Heart left ventricle (tissue), 16 donors: ENCODE data around the gene SLC7A9. TPM values are rescaled to one million over a fixed set of nuclear protein-coding genes. Genes with fewer than 3 reads are reported as not detected.

Experiments used
- ATAC-seq, 4 donors: fragments of 200-7000 bp; cut with Tn5 transposase; one replicate each; pipeline ENCODE4 v1.9.1; 2020 to 2022; ENCODE audit warnings: moderate library complexity in 4 of 4, mild to moderate bottlenecking in 3 of 4, moderate number of reproducible peaks in 1 of 4
- DNase-seq, 5 donors: peaks; one replicate each; pipeline ENCODE4 v3.0.0-alpha.2; 2020
- H3K27ac ChIP-seq, 12 donors: fragments of 200-600 bp; sonication (generic) in 4 of 12; one replicate each; pipeline versions ENCODE4 v1.5.0 to v1.8.0; 2016 to 2022; ENCODE audit warnings: mild to moderate bottlenecking in 2 of 12
- H3K27me3 ChIP-seq, 9 donors: fragments of 200-600 bp; sonication (generic) in 2 of 9; one replicate each; pipeline versions ENCODE4 v1.5.1 to v1.8.0; 2016 to 2022; ENCODE audit warnings: mild to moderate bottlenecking in 3 of 9
- H3K36me3 ChIP-seq, 9 donors: fragments of 200-600 bp; sonication (generic) in 2 of 9; one replicate each; pipeline versions ENCODE4 v1.5.0 to v1.8.0; 2018 to 2022; ENCODE audit warnings: mild to moderate bottlenecking in 2 of 9
- H3K4me1 ChIP-seq, 12 donors: fragments of 200-600 bp; sonication (generic) in 4 of 12; one replicate each; pipeline versions ENCODE4 v1.5.0 to v1.8.0; 2016 to 2022; ENCODE audit warnings: mild to moderate bottlenecking in 3 of 12
- H3K4me3 ChIP-seq, 12 donors: fragments of 200-600 bp; sonication (generic) in 4 of 12; one replicate each; pipeline versions ENCODE4 v1.5.0 to v1.8.0; 2017 to 2022; ENCODE audit warnings: mild to moderate bottlenecking in 9 of 12, moderate library complexity in 4 of 12
- H3K9me3 ChIP-seq, 12 donors: fragments of 200-600 bp; sonication (generic) in 4 of 12; one replicate each; pipeline versions ENCODE4 v1.5.0 to v1.8.0; 2016 to 2022; ENCODE audit warnings: mild to moderate bottlenecking in 1 of 12
- POLR2A ChIP-seq, 2 donors: fragments of 450-650 bp; IDR thresholded peaks; one replicate each; pipeline ENCODE4 v1.6.1; 2017; ENCODE audit warnings: antibody characterized with exemption in 2 of 2, mild to moderate bottlenecking in 2 of 2, moderate library complexity in 2 of 2
- WGBS, 4 donors: extraction: QIAGEN DNeasy Blood & Tissue Kit in 2 of 4; methylation state at CpG; one replicate each; pipeline versions ENCODE4 v1.1.5 to v1.1.7; 2013 to 2018; 5-methylcytosine and 5-hydroxymethylcytosine counted together
- intact Hi-C, 10 donors: fragments of 100-400 bp; cut with DNase I; formaldehyde crosslinking; loops; one replicate each; pipeline versions ENCODE4 v1.11.1 to v1.14.2; 2022
- polyA plus RNA-seq, 2 donors: library from polyadenylated mRNA; stranded (reverse); fragments of 200-250 nt; gene quantifications; one replicate each; pipeline ENCODE4 v1.2.3, GENCODE V29; 2013
- total RNA-seq, 9 donors: library from RNA; depleted of rRNA in 2 of 9; stranded (reverse); fragments of >200 nt in 2 of 9; fragmentation: NEBNext Ultra II Directional in 3 of 9; extraction: Animal tissue kit (Norgen Biotek cat#: 25700) in 3 of 9; gene quantifications; one replicate each; pipeline versions ENCODE4 v1.1.0 to v1.2.4, GENCODE V29; 2016 to 2023
- TF ChIP-seq, protein P1 (sequence below), 12 donors: fragments of 200-600 bp; sonication (generic) in 4 of 12; IDR thresholded peaks; one replicate each; pipeline versions ENCODE4 v1.5.0 to v1.8.0; 2018 to 2022; ENCODE audit warnings: antibody characterized with exemption in 12 of 12, mild to moderate bottlenecking in 5 of 12
- donor health status: ischemic (EF 13 %, LVEDD 7.1; RV severe dilation, severe dysfunction).
- donor health status: healthy with polysubstance abuse.
- donor health status: DM: no; HTN: yes; CAD: no.
- donor health status: DM: no; HTN: no; CAD: no.
- donor health status: ischemic (EF 25% LVEDD 6.9; RV normal size, moderate dysfunction).
- donor health status: ischemic (EF 25% LVEDD 5.7; RV mildly dilated, moderate dysfunction).
- donor health status: healthy.
- donor health status: DM: yes; HTN: yes; CAD: no.
- donor health status: ischemic (EF 35%, LVEDD 5.7; RV mildly dilated, moderate dysfunction).
- donor health status: nonischemic (EF 11% LVEDD 7.7; RV severe dilation, severe dysfunction).
- donor health status: DM: yes; HTN: yes; CAD: no.
- donor health status: PGD.
- donor health status: ischemic (EF 29% LVEDD 5.4; RV normal size, mild dysfunction).
- donor health status: nonischemic (EF 23%, LVEDD 6.1; RV moderate dilation, normal function).

The SLC7A9 gene
- total and polyA plus RNA-seq, 11 donors: 0.07 TPM; not detected in 10

DNA sequence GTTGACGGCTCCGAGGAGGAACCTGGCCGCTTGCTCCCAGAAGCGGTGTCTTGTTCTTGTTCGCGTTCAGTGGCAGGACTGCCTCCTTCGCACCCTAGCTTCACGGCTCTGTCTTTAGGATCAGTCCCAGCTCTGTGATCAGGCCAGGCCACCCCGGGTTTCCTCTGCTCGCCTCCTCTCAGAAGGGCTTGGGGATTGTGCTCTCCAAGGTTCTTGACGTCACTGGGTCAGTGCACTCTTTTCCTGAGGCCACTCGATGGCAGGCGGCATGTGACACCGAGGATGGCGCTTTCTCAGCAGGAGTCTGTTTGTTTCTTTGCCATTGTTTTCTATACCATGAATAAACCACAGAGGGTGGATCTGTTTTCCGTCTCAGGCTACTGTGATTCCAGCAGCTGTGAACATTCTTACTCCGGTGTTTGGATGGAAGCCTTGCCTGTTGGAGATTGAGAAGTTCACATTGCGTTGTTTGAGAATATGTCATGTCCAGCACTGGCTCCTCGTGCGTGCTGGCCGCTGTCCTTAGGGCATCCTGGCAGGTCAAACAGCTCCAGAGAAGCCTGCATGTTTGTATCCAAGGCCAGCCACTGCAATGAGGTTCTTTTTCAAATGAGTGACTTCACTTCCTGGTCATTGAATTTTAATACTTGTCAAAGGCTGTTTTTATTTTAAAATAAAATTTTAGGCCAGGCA lies 44.5 kb downstream of the SLC7A9 start:
- Histone ChIP-seq H3K4me3 (no peak overlapping the region), H3K9me3 (no peaks in the 10 kb centered on the region), H3K27me3 (peaks cover 0 to 38% (median 11%) of the 10 kb centered on the region in 9 donors), H3K27ac (no peak overlapping the region), H3K4me1 (peaks cover 0 to 4% (median 0%) of the 10 kb centered on the region in 12 donors), H3K36me3 (no peaks in the 10 kb centered on the region)
- 34 to 38% (median 37%) methylated on average over 21 of the region's 21 CpGs for WGBS, 4 donors
- TF ChIP-seq, protein P1, sequence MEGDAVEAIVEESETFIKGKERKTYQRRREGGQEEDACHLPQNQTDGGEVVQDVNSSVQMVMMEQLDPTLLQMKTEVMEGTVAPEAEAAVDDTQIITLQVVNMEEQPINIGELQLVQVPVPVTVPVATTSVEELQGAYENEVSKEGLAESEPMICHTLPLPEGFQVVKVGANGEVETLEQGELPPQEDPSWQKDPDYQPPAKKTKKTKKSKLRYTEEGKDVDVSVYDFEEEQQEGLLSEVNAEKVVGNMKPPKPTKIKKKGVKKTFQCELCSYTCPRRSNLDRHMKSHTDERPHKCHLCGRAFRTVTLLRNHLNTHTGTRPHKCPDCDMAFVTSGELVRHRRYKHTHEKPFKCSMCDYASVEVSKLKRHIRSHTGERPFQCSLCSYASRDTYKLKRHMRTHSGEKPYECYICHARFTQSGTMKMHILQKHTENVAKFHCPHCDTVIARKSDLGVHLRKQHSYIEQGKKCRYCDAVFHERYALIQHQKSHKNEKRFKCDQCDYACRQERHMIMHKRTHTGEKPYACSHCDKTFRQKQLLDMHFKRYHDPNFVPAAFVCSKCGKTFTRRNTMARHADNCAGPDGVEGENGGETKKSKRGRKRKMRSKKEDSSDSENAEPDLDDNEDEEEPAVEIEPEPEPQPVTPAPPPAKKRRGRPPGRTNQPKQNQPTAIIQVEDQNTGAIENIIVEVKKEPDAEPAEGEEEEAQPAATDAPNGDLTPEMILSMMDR (IDR thresholded peaks at IDR 0.05): no peak
- TF ChIP-seq POLR2A (IDR thresholded peaks at IDR 0.05): no peak
- intact Hi-C loops: no loop called here
- ATAC-seq: no peak
- DNase-seq: no peak

DNA sequence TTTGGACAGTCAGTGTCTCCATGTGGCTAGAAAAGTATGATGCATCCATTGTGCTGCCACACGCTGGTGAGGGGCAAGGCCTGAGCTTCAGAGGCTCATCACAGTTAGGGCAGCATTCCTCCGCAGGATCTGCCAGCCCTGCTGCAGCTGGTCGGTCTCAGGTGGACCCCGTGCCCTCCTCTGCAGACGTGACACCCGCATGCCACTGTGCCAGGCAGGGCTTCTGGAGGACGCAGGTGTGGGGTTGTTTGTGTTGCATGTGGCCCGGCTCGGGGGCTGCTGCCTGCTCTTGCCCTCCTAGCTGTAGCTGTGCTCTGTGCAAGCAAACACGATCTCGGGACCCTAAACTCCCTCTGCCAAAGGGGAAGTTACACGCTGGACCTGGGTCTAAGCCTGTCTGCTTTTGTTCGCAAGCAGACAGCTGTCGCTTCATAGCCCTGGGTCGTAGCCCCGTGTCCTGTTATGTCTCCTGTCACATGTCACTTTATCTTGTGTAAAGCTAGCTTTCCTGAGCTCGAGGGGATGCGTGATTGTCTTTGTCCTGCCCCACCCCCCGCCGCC lies 45.3 kb downstream of the SLC7A9 start:
- H3K9me3 ChIP-seq: no peaks in the 10 kb centered on the region
- intact Hi-C loops: no loop called here
- DNase-seq: no peak
- H3K27me3 ChIP-seq: peaks cover 0 to 38% (median 11%) of the 10 kb centered on the region in 9 donors
- no peak overlapping the region for H3K4me3 ChIP-seq
- no peak for TF ChIP-seq POLR2A (IDR thresholded peaks at IDR 0.05)
- TF ChIP-seq, protein P1 (IDR thresholded peaks at IDR 0.05): no peak
- 25 to 33% (median 32%) methylated on average over 17 to 20 of the region's 20 CpGs for WGBS, 4 donors
- peaks cover 0 to 4% (median 0%) of the 10 kb centered on the region in 12 donors for H3K4me1 ChIP-seq
- no peaks in the 10 kb centered on the region for H3K36me3 ChIP-seq
- ATAC-seq: peak in 1 of 4 donors; percentile 26
- no peak overlapping the region for H3K27ac ChIP-seq

DNA sequence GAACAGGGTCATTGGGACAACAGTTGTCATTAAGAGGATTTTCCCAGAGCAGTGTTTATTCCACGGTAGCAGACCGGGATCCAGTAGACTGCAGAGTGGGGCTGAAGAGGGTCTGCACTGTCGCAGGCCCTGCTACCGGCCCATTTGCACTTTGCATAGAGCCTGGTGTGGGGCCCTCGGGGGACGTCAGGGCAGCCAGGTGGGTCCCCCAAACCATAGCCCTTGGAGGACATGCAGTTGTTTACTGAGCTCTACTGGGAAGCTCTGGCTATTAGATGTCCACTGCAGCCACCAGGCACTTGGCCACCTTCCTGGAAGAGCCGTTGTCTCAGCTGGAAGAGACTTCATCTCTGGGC lies 45.8 kb downstream of the SLC7A9 start:
- Histone ChIP-seq H3K36me3 (no peaks in the 10 kb centered on the region), H3K9me3 (no peaks in the 10 kb centered on the region), H3K4me3 (no peak overlapping the region), H3K4me1 (peaks cover 0 to 4% (median 0%) of the 10 kb centered on the region in 12 donors), H3K27me3 (peaks cover 0 to 38% (median 11%) of the 10 kb centered on the region in 9 donors), H3K27ac (no peak overlapping the region)
- no peak for ATAC-seq
- WGBS, 4 donors: 83 to 91% (median 88%) methylated on average over 3 to 7 of the region's 7 CpGs
- intact Hi-C loops: no loop called here
- TF ChIP-seq, protein P1 (IDR thresholded peaks at IDR 0.05): no peak
- TF ChIP-seq POLR2A (IDR thresholded peaks at IDR 0.05): no peak
- DNase-seq: no peak

DNA sequence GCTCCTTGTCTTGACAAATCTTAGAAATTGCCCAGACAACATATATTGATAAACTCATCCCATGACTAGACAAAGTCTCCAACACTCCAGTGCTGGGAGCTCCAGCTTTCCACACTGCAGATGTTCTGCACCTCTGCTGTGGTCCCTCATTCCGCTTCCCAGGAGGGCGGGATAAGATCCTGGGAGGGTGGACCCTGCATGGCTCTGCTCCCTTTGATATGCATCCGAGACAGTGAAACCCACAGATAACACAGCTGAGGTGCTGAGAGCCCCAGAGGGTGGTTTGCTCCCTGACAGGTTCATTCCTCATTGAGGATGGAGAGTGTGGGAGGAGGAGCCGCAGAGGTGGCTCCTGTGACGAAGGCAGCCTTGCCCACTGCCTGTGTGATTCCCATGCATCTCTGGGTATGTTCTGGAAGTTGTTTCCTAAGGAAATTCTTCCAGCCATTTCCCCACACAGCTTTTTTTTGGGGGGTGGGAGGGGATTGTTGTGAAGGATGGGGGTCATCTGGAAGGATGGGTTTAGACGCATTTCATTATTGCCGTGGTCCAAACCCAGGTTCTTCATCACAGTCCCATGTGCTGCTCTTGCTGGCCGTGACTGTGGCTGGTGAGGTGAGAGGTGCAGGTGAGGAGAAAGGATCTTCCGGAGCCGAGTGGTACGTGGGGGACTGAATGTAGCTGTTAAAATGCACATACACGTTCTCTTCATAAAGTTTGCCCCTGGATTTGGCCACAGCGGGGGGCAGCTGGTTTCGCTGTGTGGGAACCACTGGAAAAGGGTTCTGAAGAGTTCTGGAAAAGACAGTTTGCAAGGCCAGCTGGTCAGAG lies 46.4 kb downstream of the SLC7A9 start:
- Histone ChIP-seq H3K36me3 (no peaks in the 10 kb centered on the region), H3K27me3 (peaks cover 0 to 38% (median 11%) of the 10 kb centered on the region in 9 donors), H3K9me3 (no peaks in the 10 kb centered on the region), H3K4me1 (peaks cover 0 to 4% (median 0%) of the 10 kb centered on the region in 12 donors), H3K4me3 (no peak overlapping the region), H3K27ac (no peak overlapping the region)
- 70 to 80% (median 75%) methylated on average over 14 of the region's 14 CpGs for WGBS, 4 donors
- intact Hi-C loops: no loop called here
- ATAC-seq (no peak), DNase-seq (no peak)
- no peak for TF ChIP-seq POLR2A (IDR thresholded peaks at IDR 0.05)
- TF ChIP-seq, protein P1 (IDR thresholded peaks at IDR 0.05): no peak
